Endothelial cell of umbilical vein (primary cell): ENCODE results near the gene GPR4. TPM values are rescaled to one million over a fixed set of nuclear protein-coding genes. Genes with fewer than 3 reads are reported as not detected.

Experiments used
- BruUV-seq: library from RNA; stranded (reverse); fragments of 400-500 nt; replicated peaks from 2 replicates; lab custom pipeline; 2021; lab: Mats Ljungman, UMichigan
- CTCF ChIA-PET: fragments of 300-600, 350-600 bp; sonication (Branson Sonifier 250); formaldehyde crosslinking; loops from one replicate; lab custom pipeline; 2021; ENCODE audit warnings: antibody characterized with exemption, inconsistent platforms; lab: Charles Lee
- POLR2A ChIA-PET: fragments of 300-600, 350-600 bp; sonication (Branson Sonifier 250); formaldehyde crosslinking; loops from one replicate; lab custom pipeline; 2021; ENCODE audit warnings: antibody characterized with exemption, inconsistent platforms; lab: Charles Lee
- DNase-seq: peaks from one replicate; pipeline ENCODE4 v3.0.0-alpha.2; 2011; ENCODE audit warnings: low read depth, low spot score
- FAIRE-seq: peaks from 2 replicates; lab custom pipeline; 2011; peaks lifted over from hg19 to GRCh38; lab: Jason Lieb, UNC
- H2AFZ ChIP-seq: 2 replicates; pipeline ENCODE4 v1.6.0; 2012; ENCODE audit warnings: low read depth, low read length, control low read depth, inconsistent platforms
- H3K27ac ChIP-seq: 2 replicates; pipeline ENCODE4 v1.5.1; 2011; ENCODE audit warnings: low read depth, mild to moderate bottlenecking, control low read depth, low read length, moderate library complexity; ENCODE audit not compliant: insufficient read depth
- H3K27me3 ChIP-seq, 2 experiments: 2 replicates each; pipeline versions ENCODE4 v1.6.0 to v1.6.1; 2011; ENCODE audit warnings: low read length in 2 of 2, mixed read lengths in 1 of 2; ENCODE audit not compliant: control insufficient read depth in 2 of 2, insufficient read depth in 2 of 2
- H3K36me3 ChIP-seq, 2 experiments: 2 replicates in 1 of 2; 3 replicates in 1 of 2; pipeline ENCODE4 v1.5.1; 2011; ENCODE audit warnings: low read length in 2 of 2, mild to moderate bottlenecking in 1 of 2, moderate library complexity in 1 of 2; ENCODE audit not compliant: control insufficient read depth in 2 of 2, insufficient read depth in 2 of 2; ENCODE audit errors: extremely low read depth in 1 of 2
- H3K4me1 ChIP-seq: 3 replicates; pipeline ENCODE4 v1.5.1; 2011; ENCODE audit warnings: mild to moderate bottlenecking, low read length; ENCODE audit not compliant: control insufficient read depth, insufficient read depth; ENCODE audit errors: extremely low read depth
- H3K4me2 ChIP-seq: 2 replicates; pipeline ENCODE4 v1.6.1; 2011; ENCODE audit warnings: low read length, control low read depth, mixed read lengths; ENCODE audit not compliant: insufficient read depth
- H3K4me3 ChIP-seq, 3 experiments: fragments of 200-600 bp in 1 of 3; sonication (generic), shearing (Covaris generic) in 1 of 3; replicated peaks in 1 of 3; 2 replicates each; pipeline ENCODE4 v1.5.1; 2011 to 2016; ENCODE audit warnings: control low read depth in 3 of 3, low read length in 3 of 3, mild to moderate bottlenecking in 2 of 3, inconsistent platforms in 1 of 3, low read depth in 1 of 3, moderate library complexity in 1 of 3; ENCODE audit not compliant: insufficient read depth in 1 of 3
- H3K79me2 ChIP-seq: 2 replicates; pipeline ENCODE4 v1.6.0; 2012; ENCODE audit warnings: low read length, inconsistent platforms; ENCODE audit not compliant: control insufficient read depth, insufficient read depth
- H3K9ac ChIP-seq: replicated peaks from 2 replicates; pipeline ENCODE3; 2011; ENCODE audit warnings: low read length, control low read depth; ENCODE audit not compliant: insufficient read depth; ENCODE audit errors: extremely low read depth
- H3K9me1 ChIP-seq: replicated peaks from 3 replicates; pipeline ENCODE4 v1.6.0; 2011; ENCODE audit warnings: mild to moderate bottlenecking, low read length; ENCODE audit not compliant: control insufficient read depth, insufficient read depth; ENCODE audit errors: extremely low read depth
- H3K9me3 ChIP-seq: replicated peaks from 2 replicates; pipeline ENCODE4 v1.5.1; 2012; ENCODE audit warnings: low read length, inconsistent platforms; ENCODE audit not compliant: control insufficient read depth, insufficient read depth
- H4K20me1 ChIP-seq: replicated peaks from 2 replicates; pipeline ENCODE3; 2011; ENCODE audit warnings: mild to moderate bottlenecking, low read length; ENCODE audit not compliant: control insufficient read depth, insufficient read depth; ENCODE audit errors: extremely low read depth
- EZH2 ChIP-seq: IDR thresholded peaks from 2 replicates; pipeline ENCODE4 v1.6.1; 2012; ENCODE audit warnings: borderline replicate concordance, low read depth, mild to moderate bottlenecking, moderate library complexity, low read length, inconsistent platforms; ENCODE audit not compliant: severe bottlenecking
- FOS ChIP-seq: IDR thresholded peaks from 2 replicates; pipeline ENCODE4 v1.6.1; 2011; ENCODE audit warnings: mild to moderate bottlenecking, low read length, moderate library complexity, borderline replicate concordance; ENCODE audit not compliant: insufficient read depth
- GATA2 ChIP-seq: IDR thresholded peaks from 2 replicates; pipeline ENCODE4 v1.7.0; 2011; ENCODE audit warnings: low read depth, mild to moderate bottlenecking, moderate library complexity, mixed read lengths, low read length; ENCODE audit not compliant: insufficient read length, insufficient read depth
- JUN ChIP-seq: IDR thresholded peaks from 2 replicates; pipeline ENCODE4 v1.6.1; 2011; ENCODE audit warnings: borderline replicate concordance, low read depth; ENCODE audit not compliant: insufficient read length, insufficient read depth
- MYC ChIP-seq: IDR thresholded peaks from one replicate; pipeline ENCODE4 v1.6.1; 2011; ENCODE audit warnings: mild to moderate bottlenecking, low read depth, low read length
- POLR2A ChIP-seq: IDR thresholded peaks from 2 replicates; pipeline ENCODE4 v1.6.1; 2012; ENCODE audit warnings: low read depth, mild to moderate bottlenecking, control low read depth, low read length
- POLR2AphosphoS5 ChIP-seq: IDR thresholded peaks from 2 replicates; pipeline ENCODE4 v1.6.1; 2012; ENCODE audit warnings: low read depth, mild to moderate bottlenecking, control low read depth, low read length, moderate library complexity; ENCODE audit not compliant: insufficient read depth
- dilution Hi-C: fragments of 300-500 bp; cut with MboI; formaldehyde crosslinking; loops from one replicate; pipeline ENCODE4 v1.15.0; 2019; ENCODE audit warnings: low sequenced_read_pairs; ENCODE audit not compliant: extremely low pct_ligation_motif_present
- intact Hi-C: fragments of 100-400 bp; cut with micrococcal nuclease; formaldehyde crosslinking; loops from one replicate; pipeline ENCODE4 v1.10.0; 2022
- polyA plus RNA-seq, 4 experiments: library from polyadenylated mRNA; depleted of rRNA in 3 of 4; stranded (reverse) in 3 of 4; unstranded in 1 of 4; fragments of >200 nt; gene quantifications; 2 replicates each; pipeline versions ENCODE4 v1.2.1 to v1.2.3, GENCODE V29; 2011 to 2012; ENCODE audit warnings: missing spikeins in 1 of 4
- total RNA-seq: library from RNA; stranded (reverse); gene quantifications from 2 replicates; pipeline ENCODE4 v1.2.3, GENCODE V29; 2021
- TF ChIP-seq, protein P1 (sequence below): IDR thresholded peaks from 2 replicates; pipeline ENCODE4 v1.6.1; 2011; ENCODE audit not compliant: insufficient read depth, insufficient read length
- TF ChIP-seq, protein P2 (sequence below), 2 donors: IDR thresholded peaks; 1 replicate in 1 of 2; 2 replicates in 1 of 2; pipeline ENCODE4 v1.5.1; 2011; ENCODE audit warnings: low read length in 2 of 2, mild to moderate bottlenecking in 2 of 2, moderate library complexity in 2 of 2, control low read depth in 1 of 2, inconsistent platforms in 1 of 2, low read depth in 1 of 2; ENCODE audit not compliant: insufficient read depth in 1 of 2; ENCODE audit errors: extremely low read depth in 1 of 2

GPR4 gene
- total and polyA plus RNA-seq, 2 donors (not counting 3 experiments of a cell fraction or from before 2014, with no cell fraction given) = 17.9 to 26.7 TPM

DNA sequence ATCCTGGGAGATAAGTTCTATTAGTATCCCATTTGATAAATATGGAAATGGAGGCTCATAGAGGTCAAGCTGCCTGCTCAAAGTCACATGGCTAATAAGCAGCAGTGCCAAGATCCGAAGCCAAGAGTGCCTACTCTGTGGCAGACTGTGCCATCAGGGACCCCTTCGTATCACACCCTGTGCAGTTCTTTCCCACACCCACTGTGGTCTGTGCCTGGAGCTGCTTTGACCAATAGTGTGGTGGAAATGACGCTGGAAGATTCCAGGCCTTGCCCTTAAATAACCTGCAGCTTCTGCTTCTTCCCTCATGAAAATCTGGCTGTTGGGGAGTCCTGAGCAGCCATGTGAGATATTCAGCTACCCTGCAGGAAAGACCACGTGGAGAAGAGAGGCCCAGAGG is 27.5 kb downstream of the GPR4 start:
- Histone ChIP-seq H3K79me2 (peaks cover 2% of the 10 kb centered on the region), H3K9me3 (no peaks in the 10 kb centered on the region), H2AFZ (no peak overlapping the region), H3K27me3 (no peaks in the 10 kb centered on the region), H3K4me2 (no peak overlapping the region), H3K36me3 (no peaks in the 10 kb centered on the region), H4K20me1 (no peaks in the 10 kb centered on the region), H3K9me1 (no peaks in the 10 kb centered on the region), H3K9ac (no peak overlapping the region), H3K4me1 (peaks cover 2% of the 10 kb centered on the region), H3K27ac (no peak overlapping the region), H3K4me3 (no peak overlapping the region)
- FAIRE-seq (no peak), DNase-seq (no peak)
- intact Hi-C loops = no loop called here
- dilution Hi-C loops = no loop called here
- no peak for TF ChIP-seq EZH2
- no peak for TF ChIP-seq JUN
- TF ChIP-seq, protein P1, sequence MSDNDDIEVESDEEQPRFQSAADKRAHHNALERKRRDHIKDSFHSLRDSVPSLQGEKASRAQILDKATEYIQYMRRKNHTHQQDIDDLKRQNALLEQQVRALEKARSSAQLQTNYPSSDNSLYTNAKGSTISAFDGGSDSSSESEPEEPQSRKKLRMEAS = no peak
- TF ChIP-seq GATA2 = no peak
- no peak for TF ChIP-seq MYC
- no peak for TF ChIP-seq FOS
- TF ChIP-seq POLR2A = no peak
- no peak for TF ChIP-seq POLR2AphosphoS5
- TF ChIP-seq, protein P2, sequence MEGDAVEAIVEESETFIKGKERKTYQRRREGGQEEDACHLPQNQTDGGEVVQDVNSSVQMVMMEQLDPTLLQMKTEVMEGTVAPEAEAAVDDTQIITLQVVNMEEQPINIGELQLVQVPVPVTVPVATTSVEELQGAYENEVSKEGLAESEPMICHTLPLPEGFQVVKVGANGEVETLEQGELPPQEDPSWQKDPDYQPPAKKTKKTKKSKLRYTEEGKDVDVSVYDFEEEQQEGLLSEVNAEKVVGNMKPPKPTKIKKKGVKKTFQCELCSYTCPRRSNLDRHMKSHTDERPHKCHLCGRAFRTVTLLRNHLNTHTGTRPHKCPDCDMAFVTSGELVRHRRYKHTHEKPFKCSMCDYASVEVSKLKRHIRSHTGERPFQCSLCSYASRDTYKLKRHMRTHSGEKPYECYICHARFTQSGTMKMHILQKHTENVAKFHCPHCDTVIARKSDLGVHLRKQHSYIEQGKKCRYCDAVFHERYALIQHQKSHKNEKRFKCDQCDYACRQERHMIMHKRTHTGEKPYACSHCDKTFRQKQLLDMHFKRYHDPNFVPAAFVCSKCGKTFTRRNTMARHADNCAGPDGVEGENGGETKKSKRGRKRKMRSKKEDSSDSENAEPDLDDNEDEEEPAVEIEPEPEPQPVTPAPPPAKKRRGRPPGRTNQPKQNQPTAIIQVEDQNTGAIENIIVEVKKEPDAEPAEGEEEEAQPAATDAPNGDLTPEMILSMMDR (IDR thresholded peaks at IDR 0.05; ENCODE audit: extremely low read depth in 1 of 2, insufficient read depth in 1 of 2, low read depth in 1 of 2, low read length in 2 of 2) = no peak
- CTCF ChIA-PET = interaction anchor here (0.9 to 2.5 kb wide), 3 partner anchors 10 to 67 kb away, joined by 4 to 13 read pairs (median 4); no protein-coding TSS in a partner anchor
- POLR2A ChIA-PET = no interaction called here
- BruUV-seq = no TSS peak
